GM12878 (cell line): Measurements from ENCODE around the gene PLEKHA7. TPM values are rescaled to one million over a fixed set of nuclear protein-coding genes. Genes with fewer than 3 reads are reported as not detected.
A peak's percentile ranks its signal among the peaks of the same experiment; 100 is the strongest.

Source experiments
- ATAC-seq: fragments of 200-7000 bp; cut with Tn5 transposase; 3 replicates; pipeline ENCODE4 v1.9.1; 2020; ENCODE audit warnings: mild to moderate bottlenecking, moderate library complexity
- BruUV-seq: library from RNA; stranded (reverse); fragments of 400-500 nt; replicated peaks from 2 replicates; lab custom pipeline; 2021; lab: Mats Ljungman, UMichigan
- CTCF ChIA-PET: fragments of 300-600 bp; sonication (Branson Sonifier 250); formaldehyde crosslinking; extraction: SDS; loops from one replicate; lab custom pipeline; 2021; ENCODE audit warnings: inconsistent platforms; lab: Yijun Ruan, JAX
- POLR2A ChIA-PET: fragments of 350-600 bp; formaldehyde crosslinking; extraction: SDS; loops from one replicate; lab custom pipeline; 2021; ENCODE audit warnings: inconsistent platforms; lab: Charles Lee
- RAD21 ChIA-PET: fragments of 300-600 bp; sonication (Branson Sonifier 250); formaldehyde crosslinking; loops from one replicate; lab custom pipeline; 2023; ENCODE audit warnings: antibody characterized with exemption; ENCODE audit not compliant: unreplicated experiment; lab: Charles Lee
- SMC1A ChIA-PET: fragments of 300-600 bp; sonication (Branson Sonifier 250); formaldehyde crosslinking; loops from one replicate; lab custom pipeline; 2023; ENCODE audit not compliant: unreplicated experiment, uncharacterized antibody; lab: Charles Lee
- DNase-seq: peaks from one replicate; pipeline ENCODE4 v3.0.0-alpha.2; 2011; ENCODE audit warnings: low read depth, low spot score
- FAIRE-seq: peaks from 3 replicates; lab custom pipeline; 2011; peaks lifted over from hg19 to GRCh38; lab: Jason Lieb, UNC
- H2AFZ ChIP-seq: 2 replicates; pipeline ENCODE4 v1.6.0; 2011; ENCODE audit warnings: low read depth, low read length, control low read depth; ENCODE audit not compliant: control insufficient read depth
- H3K27ac ChIP-seq: 2 replicates; pipeline ENCODE4 v1.5.1; 2011; ENCODE audit warnings: control low read depth; ENCODE audit not compliant: control insufficient read depth, insufficient read depth
- H3K27me3 ChIP-seq, 2 experiments: replicated peaks in 1 of 2; 2 replicates each; pipeline versions ENCODE4 v1.6.0 to v1.6.1; 2011; ENCODE audit warnings: low read length in 1 of 2; ENCODE audit not compliant: control insufficient read depth in 2 of 2, insufficient read depth in 2 of 2
- H3K36me3 ChIP-seq, 2 experiments: 2 replicates each; pipeline ENCODE4 v1.5.1; 2011; ENCODE audit warnings: low read length in 1 of 2; ENCODE audit not compliant: control insufficient read depth in 2 of 2, insufficient read depth in 2 of 2
- H3K4me1 ChIP-seq: 2 replicates; pipeline ENCODE4 v1.6.1; 2011; ENCODE audit warnings: mild to moderate bottlenecking, low read length, moderate library complexity, mixed read lengths; ENCODE audit not compliant: control insufficient read depth, insufficient read depth
- H3K4me2 ChIP-seq: 2 replicates; pipeline ENCODE4 v1.6.0; 2011; ENCODE audit warnings: control low read depth; ENCODE audit not compliant: control insufficient read depth, insufficient read depth
- H3K4me3 ChIP-seq: fragments of 200-600 bp; sonication (generic); 2 replicates; pipeline ENCODE4 v1.5.1; 2016
- H3K79me2 ChIP-seq: 2 replicates; pipeline ENCODE4 v1.6.0; 2011; ENCODE audit warnings: low read length; ENCODE audit not compliant: control insufficient read depth, insufficient read depth
- H3K9ac ChIP-seq: 2 replicates; pipeline ENCODE4 v1.8.0; 2011; ENCODE audit warnings: low read length, control low read depth, mixed read lengths; ENCODE audit not compliant: control insufficient read depth, insufficient read depth
- H3K9me3 ChIP-seq: replicated peaks from 3 replicates; pipeline ENCODE4 v1.5.1; 2011; ENCODE audit warnings: mild to moderate bottlenecking, low read length; ENCODE audit not compliant: control insufficient read depth, insufficient read depth
- H4K20me1 ChIP-seq: 2 replicates; pipeline ENCODE4 v1.6.0; 2011; ENCODE audit not compliant: control insufficient read depth, insufficient read depth
- CREM ChIP-seq: IDR thresholded peaks from 2 replicates; pipeline ENCODE4 v1.6.1; 2014; ENCODE audit warnings: antibody characterized with exemption, low read depth
- CTCF ChIP-seq, 3 experiments: IDR thresholded peaks in 2 of 3; conservative IDR thresholded peaks in 1 of 3; 2 replicates each; pipeline ENCODE4 v1.5.1; 2011; ENCODE audit warnings: low read depth in 3 of 3, low read length in 3 of 3, mild to moderate bottlenecking in 3 of 3, control low read depth in 2 of 3, moderate library complexity in 2 of 3, inconsistent platforms in 1 of 3, mixed read lengths in 1 of 3; ENCODE audit not compliant: control insufficient read depth in 2 of 3, insufficient read depth in 1 of 3; ENCODE audit errors: extremely low read depth in 1 of 3
- IKZF1 ChIP-seq: fragments of 450-650 bp; conservative IDR thresholded peaks from 2 replicates; pipeline ENCODE4 v1.6.1; 2017; ENCODE audit warnings: antibody characterized with exemption, mild to moderate bottlenecking
- MYB ChIP-seq: fragments of 150-350 bp; IDR thresholded peaks from 2 replicates; pipeline ENCODE4 v1.6.1; 2014; ENCODE audit warnings: mild to moderate bottlenecking, low read depth, low read length, borderline replicate concordance
- POU2F2 ChIP-seq: IDR thresholded peaks from 3 replicates; pipeline ENCODE4 v1.6.1; 2011; ENCODE audit warnings: low read depth, mild to moderate bottlenecking, low read length, borderline replicate concordance
- RAD21 ChIP-seq: IDR thresholded peaks from 2 replicates; pipeline ENCODE4 v1.6.1; 2011; ENCODE audit warnings: mild to moderate bottlenecking, low read depth, low read length, moderate library complexity; ENCODE audit not compliant: insufficient read depth
- SMC3 ChIP-seq: IDR thresholded peaks from 2 replicates; pipeline ENCODE4 v1.6.1; 2011; ENCODE audit warnings: low read length, improper control_type of control experiment, borderline replicate concordance
- SUZ12 ChIP-seq: fragments of 200-600 bp; sonication (generic); IDR thresholded peaks from one replicate; pipeline ENCODE4 v1.6.1; 2018; ENCODE audit warnings: antibody characterized with exemption, mild to moderate bottlenecking; ENCODE audit not compliant: unreplicated experiment
- YY1 ChIP-seq: IDR thresholded peaks from 2 replicates; pipeline ENCODE4 v1.6.1; 2011; ENCODE audit warnings: low read depth, mild to moderate bottlenecking, low read length
- WGBS: methylation state at CpG from one replicate; pipeline ENCODE4 v1.1.6; 2016; ENCODE audit warnings: low lambda C conversion rate; ENCODE audit not compliant: insufficient replicate concordance, insufficient coverage; ENCODE audit errors: missing lambda C conversion rate; 5-methylcytosine and 5-hydroxymethylcytosine counted together
- in situ Hi-C: fragments of 300-500 bp; cut with MboI; formaldehyde crosslinking; loops from 9 replicates; pipeline ENCODE4 v1.14.3; 2018; ENCODE audit warnings: mixed read lengths
- intact Hi-C: fragments of 100-400 bp; cut with micrococcal nuclease; formaldehyde crosslinking; loops from one replicate; pipeline ENCODE4 v1.14.2; 2022; ENCODE audit not compliant: unreplicated experiment
- polyA plus RNA-seq, 11 experiments: library from polyadenylated mRNA; depleted of rRNA in 4 of 11; unstranded in 6 of 11; stranded (reverse) in 5 of 11; fragments of >200 nt; fragmentation: Nextera tagmentation in 4 of 11; fragmentation: Illumina TruSeq in 1 of 11; extraction: Ambion mirVana in 4 of 11; extraction: Trizol in 1 of 11; gene quantifications; 1 replicate in 1 of 11; 2 replicates in 10 of 11; pipeline versions ENCODE4 v1.2.1 to v1.2.3, GENCODE V29; 2011 to 2016; ENCODE audit warnings: inconsistent platforms in 2 of 11, missing spikeins in 2 of 11, low read depth in 1 of 11
- total RNA-seq, 4 experiments: library from RNA; depleted of rRNA in 3 of 4; stranded (reverse); fragments of >200 nt in 3 of 4; fragmentation: Illumina TruSeq in 1 of 4; extraction: Trizol in 1 of 4; gene quantifications; 2 replicates each; pipeline versions ENCODE4 v1.2.1 to v1.2.3, GENCODE V29; 2013 to 2021

The PLEKHA7 gene
- total and polyA plus RNA-seq, 10 of the 15 experiments (the other 5 are each of a cell fraction or from before 2014, with no cell fraction given), result 0.45 to 5.3 (median 2.1) TPM

- H2AFZ ChIP-seq, result peak overlapping the region; percentile 72
- POLR2A ChIA-PET, result interaction anchor here (0.9 to 1.6 kb wide), 2 partner anchors 82 to 239 kb away, joined by 6 to 7 read pairs; no protein-coding TSS in a partner anchor
These were observed 193.7 kb downstream of the PLEKHA7 start for GRCh38 chr11:16820324-16821092.

More at GRCh38 chr11:16820324-16821092, 193.7 kb downstream of the PLEKHA7 start:
- Histone ChIP-seq H3K27ac (no peak overlapping the region), H3K9me3 (no peaks in the 10 kb centered on the region), H3K4me2 (peak overlapping the region; percentile 38; the same call in 1 of the 2 replicates), H3K9ac (no peak overlapping the region), H4K20me1 (no peaks in the 10 kb centered on the region), H3K36me3 (no peaks in the 10 kb centered on the region), H3K4me3 (no peak overlapping the region), H3K27me3 (no peaks in the 10 kb centered on the region), H3K4me1 (peaks cover 3% of the 10 kb centered on the region; the same call in 1 of the 2 replicates), H3K79me2 (no peaks in the 10 kb centered on the region)
- ChIA-PET CTCF (interaction anchor here (0.7 to 4.1 kb wide), 61 partner anchors 10 to 707 kb away, joined by 3 to 53 read pairs (median 6); partner anchors contain the start of genes PIK3C2A and RPS13), SMC1A (interaction anchor here (0.8 to 3.5 kb wide), 34 partner anchors 9 to 294 kb away, joined by 3 to 47 read pairs (median 5); no protein-coding TSS in a partner anchor), RAD21 (interaction anchor here (0.6 to 3.9 kb wide), 39 partner anchors 9 to 707 kb away, joined by 3 to 37 read pairs (median 4); partner anchors contain the start of gene RPS13)
- ATAC-seq (peak; percentile 97), DNase-seq (peak; percentile 42), FAIRE-seq (peak; percentile 98)
- 10% methylated on average over 8 of the region's 8 CpGs for WGBS
- TF ChIP-seq YY1 (0 out of 2 replicates have a peak, but pooled peaks have one; percentile 32), CREM (no peak), SMC3 (peak; percentile 78; the same call in 1 of the 2 replicates), SUZ12 (no peak), POU2F2 (no peak), RAD21 (peak; percentile 81), IKZF1 (peak; percentile 29; the same call in 1 of the 2 replicates), CTCF (IDR thresholded peaks at IDR 0.05 in 2 of 3, conservative IDR thresholded peaks at IDR 0.05 in 1 of 3; ENCODE audit: control insufficient read depth in 2 of 3, extremely low read depth in 1 of 3, insufficient read depth in 1 of 3, low read depth in 3 of 3, low read length in 3 of 3) (peak; percentile 83 to 92 (median 89)), MYB (no peak)
- in situ Hi-C loops (no loop called here), intact Hi-C loops (loop anchor here (1.0 kb wide), 2 partner anchors 115 to 243 kb away; no protein-coding TSS in a partner anchor)
- BruUV-seq, result no TSS peak
